H1 (cell line): Measurements from ENCODE around the gene CASP3. TPM values are rescaled to one million over a fixed set of nuclear protein-coding genes. Genes with fewer than 3 reads are reported as not detected.
A peak's percentile ranks its signal among the peaks of the same experiment; 100 is the strongest.

Experiments used
- CTCF ChIA-PET: fragments of 300-600 bp; sonication (Branson Sonifier 250); formaldehyde crosslinking; loops from one replicate; lab custom pipeline; 2021; ENCODE audit not compliant: partially characterized antibody; lab: Charles Lee
- POLR2A ChIA-PET: fragments of 300-600 bp; sonication (Branson Sonifier 250); formaldehyde crosslinking; loops from one replicate; lab custom pipeline; 2021; ENCODE audit warnings: inconsistent platforms; ENCODE audit not compliant: partially characterized antibody; lab: Charles Lee
- DNase-seq, 2 experiments: peaks; one replicate each; pipeline versions ENCODE4 v3.0.0 to v3.0.0-alpha.2; 2010 to 2022; ENCODE audit warnings: low spot score in 2 of 2, low read depth in 1 of 2, mixed read lengths in 1 of 2
- FAIRE-seq: peaks from 2 replicates; lab custom pipeline; 2011; peaks lifted over from hg19 to GRCh38; lab: Jason Lieb, UNC
- H2AFZ ChIP-seq: 2 replicates; pipeline ENCODE4 v1.8.1; 2012; ENCODE audit warnings: low read length, inconsistent platforms
- H2AK5ac ChIP-seq: 2 replicates; pipeline ENCODE4 v1.6.1; 2013; ENCODE audit warnings: low read depth, low read length
- H2BK120ac ChIP-seq: replicated peaks from 2 replicates; pipeline ENCODE3; 2013; ENCODE audit warnings: low read depth, low read length, inconsistent platforms
- H2BK12ac ChIP-seq: 2 replicates; pipeline ENCODE4 v1.6.1; 2013; ENCODE audit warnings: low read depth, low read length
- H2BK15ac ChIP-seq: 2 replicates; pipeline ENCODE4 v1.6.1; 2013; ENCODE audit warnings: low read length
- H2BK20ac ChIP-seq: 2 replicates; pipeline ENCODE4 v1.6.1; 2013; ENCODE audit warnings: low read length
- H2BK5ac ChIP-seq: 2 replicates; pipeline ENCODE4 v1.6.1; 2013; ENCODE audit warnings: low read depth, low read length
- H3K14ac ChIP-seq: 2 replicates; pipeline ENCODE4 v1.6.1; 2013; ENCODE audit warnings: inconsistent platforms; ENCODE audit not compliant: insufficient read length
- H3K18ac ChIP-seq: 2 replicates; pipeline ENCODE4 v1.6.1; 2013; ENCODE audit warnings: low read length; ENCODE audit errors: extremely low read depth
- H3K23ac ChIP-seq: 2 replicates; pipeline ENCODE4 v1.6.1; 2013; ENCODE audit warnings: inconsistent platforms; ENCODE audit not compliant: insufficient read length
- H3K23me2 ChIP-seq: 2 replicates; pipeline ENCODE4 v1.6.1; 2013; ENCODE audit warnings: low read depth, low read length
- H3K27ac ChIP-seq: 2 replicates; pipeline ENCODE4 v1.6.1; 2011; ENCODE audit warnings: low read depth, low read length, inconsistent platforms
- H3K27me3 ChIP-seq, 4 experiments: replicated peaks in 1 of 4; 1 replicate in 1 of 4; 2 replicates in 3 of 4; pipeline versions ENCODE4 v1.6.1 to v1.8.1; 2011 to 2013; ENCODE audit warnings: low read length in 3 of 4, mild to moderate bottlenecking in 3 of 4, inconsistent platforms in 2 of 4, mixed read lengths in 2 of 4, moderate library complexity in 1 of 4; ENCODE audit not compliant: control insufficient read depth in 3 of 4, insufficient read depth in 3 of 4; ENCODE audit errors: extremely low read depth in 1 of 4
- H3K36me3 ChIP-seq, 4 experiments: 2 replicates each; pipeline versions ENCODE4 v1.6.1 to v1.8.1; 2011 to 2013; ENCODE audit warnings: mild to moderate bottlenecking in 4 of 4, low read length in 3 of 4, moderate library complexity in 2 of 4, control low read depth in 1 of 4, inconsistent platforms in 1 of 4; ENCODE audit not compliant: insufficient read depth in 4 of 4, control insufficient read depth in 2 of 4
- H3K4ac ChIP-seq: replicated peaks from 2 replicates; pipeline ENCODE3; 2013; ENCODE audit warnings: low read length, low read depth, mixed read lengths, inconsistent platforms; ENCODE audit not compliant: insufficient read length
- H3K4me1 ChIP-seq, 4 experiments: replicated peaks in 1 of 4; 1 replicate in 1 of 4; 2 replicates in 3 of 4; pipeline versions ENCODE4 v1.6.1 to v1.8.1; 2011 to 2013; ENCODE audit warnings: low read length in 3 of 4, inconsistent platforms in 2 of 4, mixed read lengths in 1 of 4; ENCODE audit not compliant: insufficient read depth in 4 of 4, control insufficient read depth in 3 of 4
- H3K4me2 ChIP-seq, 2 experiments: 2 replicates each; pipeline versions ENCODE4 v1.6.1 to v1.8.1; 2011 to 2013; ENCODE audit warnings: low read depth in 2 of 2, low read length in 2 of 2, control low read depth in 1 of 2, inconsistent platforms in 1 of 2, mild to moderate bottlenecking in 1 of 2; ENCODE audit not compliant: insufficient read depth in 1 of 2
- H3K4me3 ChIP-seq, 4 experiments: fragments of 200-600, 300-600 bp in 1 of 4; sonication (generic), shearing (Covaris generic), sonication (Bioruptor Twin) in 1 of 4; 2 replicates each; pipeline versions ENCODE4 v1.5.1 to v1.8.1; 2011 to 2016; ENCODE audit warnings: low read length in 4 of 4, low read depth in 3 of 4, control low read depth in 2 of 4, inconsistent platforms in 2 of 4, mild to moderate bottlenecking in 2 of 4, mixed read lengths in 1 of 4, moderate library complexity in 1 of 4; ENCODE audit not compliant: insufficient read depth in 2 of 4; ENCODE audit errors: extremely low read depth in 1 of 4
- H3K56ac ChIP-seq: replicated peaks from 2 replicates; pipeline ENCODE3; 2013; ENCODE audit warnings: low read depth, mild to moderate bottlenecking, mixed read lengths, low read length, inconsistent platforms; ENCODE audit not compliant: insufficient read length
- H3K79me1 ChIP-seq: 2 replicates; pipeline ENCODE4 v1.6.1; 2013; ENCODE audit warnings: low read depth, low read length, control low read depth
- H3K79me2 ChIP-seq, 2 experiments: 2 replicates each; pipeline versions ENCODE4 v1.6.1 to v1.8.1; 2012 to 2013; ENCODE audit warnings: low read length in 2 of 2, mild to moderate bottlenecking in 2 of 2, inconsistent platforms in 1 of 2; ENCODE audit not compliant: insufficient read depth in 2 of 2, control insufficient read depth in 1 of 2
- H3K9ac ChIP-seq, 4 experiments: replicated peaks in 1 of 4; 1 replicate in 1 of 4; 2 replicates in 3 of 4; pipeline versions ENCODE4 v1.6.1 to v1.8.1; 2011 to 2013; ENCODE audit warnings: low read depth in 3 of 4, low read length in 3 of 4, control low read depth in 2 of 4, mild to moderate bottlenecking in 2 of 4, moderate library complexity in 2 of 4, inconsistent platforms in 1 of 4; ENCODE audit errors: extremely low read depth in 1 of 4
- H3K9me3 ChIP-seq, 2 experiments: 2 replicates each; pipeline versions ENCODE4 v1.6.1 to v1.8.1; 2012 to 2013; ENCODE audit warnings: mild to moderate bottlenecking in 2 of 2, moderate library complexity in 2 of 2, control low read depth in 1 of 2, inconsistent platforms in 1 of 2, low read depth in 1 of 2, low read length in 1 of 2, mixed read lengths in 1 of 2; ENCODE audit not compliant: insufficient read depth in 2 of 2
- H4K20me1 ChIP-seq, 2 experiments: replicated peaks in 1 of 2; 2 replicates each; pipeline versions ENCODE3 to v1.8.1; 2011 to 2013; ENCODE audit warnings: inconsistent platforms in 2 of 2, low read length in 2 of 2, mild to moderate bottlenecking in 1 of 2; ENCODE audit not compliant: insufficient read depth in 2 of 2, control insufficient read depth in 1 of 2
- H4K5ac ChIP-seq: 2 replicates; pipeline ENCODE4 v1.6.1; 2013; ENCODE audit warnings: low read length, low read depth, mixed read lengths, inconsistent platforms; ENCODE audit not compliant: insufficient read length
- H4K8ac ChIP-seq: 2 replicates; pipeline ENCODE4 v1.8.0; 2013; ENCODE audit warnings: mild to moderate bottlenecking, moderate library complexity, low read length, inconsistent platforms; ENCODE audit not compliant: insufficient read depth; ENCODE audit errors: extremely low read depth
- H4K91ac ChIP-seq: replicated peaks from 2 replicates; pipeline ENCODE3; 2013; ENCODE audit warnings: low read length, mixed read lengths, inconsistent platforms; ENCODE audit not compliant: insufficient read length
- CHD1 ChIP-seq: IDR thresholded peaks from 2 replicates; pipeline ENCODE4 v1.6.1; 2012; ENCODE audit warnings: low read depth, low read length, improper control_type of control experiment
- EZH2 ChIP-seq: fragments of 200-600 bp; sonication (generic); IDR thresholded peaks from 2 replicates; pipeline ENCODE4 v1.7.1; 2012; ENCODE audit warnings: low read depth, mild to moderate bottlenecking, moderate library complexity, low read length, inconsistent platforms; ENCODE audit not compliant: severe bottlenecking
- FOSL1 ChIP-seq: IDR thresholded peaks from 2 replicates; pipeline ENCODE4 v1.6.1; 2011; ENCODE audit warnings: mild to moderate bottlenecking, low read depth, low read length, moderate library complexity; ENCODE audit not compliant: insufficient read depth
- HDAC2 ChIP-seq, 2 experiments: fragments of 300-600 bp in 1 of 2; sonication (generic) in 1 of 2; IDR thresholded peaks; 2 replicates each; pipeline ENCODE4 v1.6.1; 2011 to 2012; ENCODE audit warnings: low read depth in 2 of 2, low read length in 2 of 2, mild to moderate bottlenecking in 2 of 2, moderate library complexity in 2 of 2, borderline replicate concordance in 1 of 2, inconsistent platforms in 1 of 2
- RBBP5 ChIP-seq: IDR thresholded peaks from 2 replicates; pipeline ENCODE4 v1.7.1; 2012; ENCODE audit warnings: low read depth, mild to moderate bottlenecking, inconsistent platforms, low read length, moderate library complexity, borderline replicate concordance
- RNF2 ChIP-seq: fragments of 200-900, 300-1000 bp; sonication (generic); IDR thresholded peaks from 2 replicates; pipeline ENCODE4 v1.7.1; 2016; ENCODE audit warnings: borderline replicate concordance, low read depth, mild to moderate bottlenecking, antibody characterized with exemption, low read length; ENCODE audit not compliant: poor library complexity, severe bottlenecking; ENCODE audit errors: missing control alignments
- TBP ChIP-seq: IDR thresholded peaks from 2 replicates; pipeline ENCODE4 v1.6.1; 2011; ENCODE audit warnings: low read depth, low read length, improper control_type of control experiment
- WGBS, 2 experiments: shearing (Covaris generic) in 1 of 2; methylation state at CpG; one replicate each; pipeline versions ENCODE4 v1.1.6 to v1.1.7; 2013 to 2015; ENCODE audit warnings: low lambda C conversion rate in 2 of 2, mixed read lengths in 2 of 2, inconsistent platforms in 1 of 2, low coverage in 1 of 2, missing lambda C conversion rate in 1 of 2; ENCODE audit not compliant: insufficient replicate concordance in 2 of 2, insufficient coverage in 1 of 2, insufficient read length in 1 of 2; ENCODE audit errors: extremely low coverage in 1 of 2, missing lambda C conversion rate in 1 of 2; 5-methylcytosine and 5-hydroxymethylcytosine counted together
- polyA plus RNA-seq, 7 experiments: library from polyadenylated mRNA; depleted of rRNA in 3 of 7; stranded (reverse) in 5 of 7; unstranded in 2 of 7; fragments of >200 nt in 5 of 7; fragments of 200-250 nt in 2 of 7; gene quantifications; 1 replicate in 5 of 7; 2 replicates in 1 of 7; 4 replicates in 1 of 7; pipeline versions ENCODE4 v1.2.1 to v1.2.3, GENCODE V29; 2011 to 2013; ENCODE audit warnings: missing spikeins in 2 of 7, mixed read lengths in 2 of 7
- total RNA-seq: library from RNA; stranded (reverse); fragmentation: NEBNext Ultra II Directional; extraction: Animal tissue kit (Norgen Biotek cat#: 25700); gene quantifications from 2 replicates; pipeline ENCODE4 v1.2.1, GENCODE V29; 2021

Gene CASP3
- total and polyA plus RNA-seq, 2 of the 8 experiments (the other 6 are each of a cell fraction or from before 2014, with no cell fraction given): 27.8 to 82.5 TPM

- H3K4me3 ChIP-seq: peak overlapping the region; percentile 54 to 93 (median 78)
- no peak overlapping the region for H3K4ac ChIP-seq
- no peak overlapping the region for H2BK15ac ChIP-seq
- FAIRE-seq (no peak), DNase-seq (no peak)
- no peak overlapping the region for H2AFZ ChIP-seq
- H3K18ac ChIP-seq: no peak overlapping the region
- H3K9me3 ChIP-seq: no peaks in the 10 kb centered on the region
- H3K9ac ChIP-seq: peak overlapping the region in 3 of 4 experiments; percentile 72 to 78 (median 72); a peak in 6 of 7 replicates
- H2AK5ac ChIP-seq: no peak overlapping the region; the same call in 1 of the 2 replicates
- H2BK20ac ChIP-seq: no peak overlapping the region
- no peaks in the 10 kb centered on the region for H3K27me3 ChIP-seq
- H3K4me1 ChIP-seq: peaks cover 6 to 26% (median 11%) of the 10 kb centered on the region in 4 experiments
- H4K8ac ChIP-seq: no peak overlapping the region
- H2BK120ac ChIP-seq: no peak overlapping the region
- peaks cover 0 to 5% (median 0%) of the 10 kb centered on the region in 4 experiments; a peak in 1 of 8 replicates for H3K36me3 ChIP-seq
- no peak overlapping the region for H4K91ac ChIP-seq
- peak overlapping the region; percentile 30; the same call in 1 of the 2 replicates for H2BK5ac ChIP-seq
- H3K27ac ChIP-seq: no peak overlapping the region
- no peak overlapping the region for H4K5ac ChIP-seq
- WGBS, 2 experiments: 29% methylated on average over 6 of the region's 6 CpGs; no CpG with 5 or more reads in 1 of the 2 experiments
- ChIA-PET POLR2A (interaction anchor here (0.9 to 2.2 kb wide), 10 partner anchors 9 to 301 kb away, joined by 3 to 8 read pairs (median 4); no protein-coding TSS in a partner anchor), CTCF (interaction anchor here (0.8 to 1.8 kb wide), 3 partner anchors 38 to 382 kb away, joined by 3 to 5 read pairs (median 3); no protein-coding TSS in a partner anchor)
- peak overlapping the region; percentile 95 to 98 for H3K4me2 ChIP-seq
- TF ChIP-seq HDAC2 (IDR thresholded peaks at IDR 0.05; ENCODE audit: borderline replicate concordance in 1 of 2, low read depth in 2 of 2, low read length in 2 of 2): no peak
- 0 out of 2 replicates have a peak, but pooled peaks have one; percentile 8 for TF ChIP-seq TBP
- TF ChIP-seq FOSL1: no peak
- no peak for TF ChIP-seq RNF2
- no peak for TF ChIP-seq CHD1
- no peak for TF ChIP-seq EZH2
- no peak for TF ChIP-seq RBBP5
- peaks cover 13% of the 10 kb centered on the region for H3K23me2 ChIP-seq
- no peak overlapping the region for H3K56ac ChIP-seq
- H3K14ac ChIP-seq: no peak overlapping the region
- no peak overlapping the region for H3K23ac ChIP-seq
- peaks cover 6 to 54% of the 10 kb centered on the region in 2 experiments for H3K79me2 ChIP-seq
- no peaks in the 10 kb centered on the region for H3K79me1 ChIP-seq
- peak overlapping the region; percentile 53; the same call in 1 of the 2 replicates for H2BK12ac ChIP-seq
- H4K20me1 ChIP-seq: peaks cover 0 to 9% of the 10 kb centered on the region in 2 experiments
These were observed 1.3 kb downstream of the CASP3 start for GRCh38 chr4:184648054-184648312.
